Lower lobe of right lung (tissue), 2 donors: ENCODE measurements around the gene SP3. TPM values are rescaled to one million over a fixed set of nuclear protein-coding genes. Genes with fewer than 3 reads are reported as not detected.

Experiments
- ATAC-seq, 2 donors: fragments of 200-7000 bp; cut with Tn5 transposase; one replicate each; pipeline ENCODE4 v1.9.1; 2020 to 2022; ENCODE audit warnings: mild to moderate bottlenecking in 2 of 2, moderate library complexity in 2 of 2
- DNase-seq: peaks from one replicate; pipeline ENCODE4 v3.0.0-alpha.2; 2020
- H3K27ac ChIP-seq: fragments of 200-600 bp; one replicate; pipeline ENCODE4 v1.8.0; 2022
- H3K27me3 ChIP-seq: fragments of 200-600 bp; one replicate; pipeline ENCODE4 v1.8.0; 2022; ENCODE audit warnings: low read depth
- H3K36me3 ChIP-seq: fragments of 200-600 bp; one replicate; pipeline ENCODE4 v1.8.0; 2022; ENCODE audit warnings: mild to moderate bottlenecking
- H3K4me1 ChIP-seq: fragments of 200-600 bp; one replicate; pipeline ENCODE4 v1.8.0; 2022
- H3K4me3 ChIP-seq: fragments of 200-600 bp; one replicate; pipeline ENCODE4 v1.8.0; 2022; ENCODE audit warnings: mild to moderate bottlenecking
- H3K9me3 ChIP-seq: fragments of 200-600 bp; one replicate; pipeline ENCODE4 v1.8.0; 2022
- intact Hi-C: fragments of 100-400 bp; cut with DNase I; formaldehyde crosslinking; loops from one replicate; pipeline ENCODE4 v1.11.0; 2022
- total RNA-seq: library from RNA; stranded (reverse); fragmentation: NEBNext Ultra II Directional; extraction: Animal tissue kit (Norgen Biotek cat#: 25700); gene quantifications from one replicate; pipeline ENCODE4 v1.2.1, GENCODE V29; 2021
- TF ChIP-seq, protein P1 (sequence below): fragments of 200-600 bp; IDR thresholded peaks from one replicate; pipeline ENCODE4 v1.8.0; 2022; ENCODE audit warnings: antibody characterized with exemption, mild to moderate bottlenecking
- donor health status: DM: no; HTN: yes; CAD: no; lungs with severe emphysema.

SP3 gene
- total RNA-seq, 1 donor from 2014 or later = 77.0 TPM

DNA sequence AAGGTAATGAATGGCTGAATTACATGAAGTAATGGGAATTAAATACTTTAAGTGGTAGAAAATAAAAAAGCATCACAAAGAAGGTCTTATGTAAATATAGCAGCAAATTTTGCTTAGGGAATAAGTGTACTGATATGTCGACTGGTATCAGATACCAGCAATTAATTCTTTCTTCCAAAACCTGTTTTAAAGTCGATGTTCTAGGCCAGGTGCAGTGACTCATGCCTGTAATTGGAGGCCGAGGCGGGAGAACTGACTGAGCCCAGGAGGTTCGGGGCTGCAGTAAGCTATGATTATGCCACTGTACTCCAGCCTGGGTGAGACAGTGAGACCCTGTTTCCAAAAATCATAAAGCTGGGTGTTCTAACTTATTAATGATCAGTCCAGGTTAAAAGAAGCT, 30.3 kb downstream of the SP3 start:
- TF ChIP-seq, protein P1, sequence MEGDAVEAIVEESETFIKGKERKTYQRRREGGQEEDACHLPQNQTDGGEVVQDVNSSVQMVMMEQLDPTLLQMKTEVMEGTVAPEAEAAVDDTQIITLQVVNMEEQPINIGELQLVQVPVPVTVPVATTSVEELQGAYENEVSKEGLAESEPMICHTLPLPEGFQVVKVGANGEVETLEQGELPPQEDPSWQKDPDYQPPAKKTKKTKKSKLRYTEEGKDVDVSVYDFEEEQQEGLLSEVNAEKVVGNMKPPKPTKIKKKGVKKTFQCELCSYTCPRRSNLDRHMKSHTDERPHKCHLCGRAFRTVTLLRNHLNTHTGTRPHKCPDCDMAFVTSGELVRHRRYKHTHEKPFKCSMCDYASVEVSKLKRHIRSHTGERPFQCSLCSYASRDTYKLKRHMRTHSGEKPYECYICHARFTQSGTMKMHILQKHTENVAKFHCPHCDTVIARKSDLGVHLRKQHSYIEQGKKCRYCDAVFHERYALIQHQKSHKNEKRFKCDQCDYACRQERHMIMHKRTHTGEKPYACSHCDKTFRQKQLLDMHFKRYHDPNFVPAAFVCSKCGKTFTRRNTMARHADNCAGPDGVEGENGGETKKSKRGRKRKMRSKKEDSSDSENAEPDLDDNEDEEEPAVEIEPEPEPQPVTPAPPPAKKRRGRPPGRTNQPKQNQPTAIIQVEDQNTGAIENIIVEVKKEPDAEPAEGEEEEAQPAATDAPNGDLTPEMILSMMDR = no peak
- H3K4me3 ChIP-seq = no peak overlapping the region
- peaks cover 46% of the 10 kb centered on the region for H3K4me1 ChIP-seq
- ATAC-seq (no peak), DNase-seq (no peak)
- no peak overlapping the region for H3K27ac ChIP-seq
- peaks cover 3% of the 10 kb centered on the region for H3K36me3 ChIP-seq
- intact Hi-C loops = no loop called here
- no peaks in the 10 kb centered on the region for H3K27me3 ChIP-seq
- no peaks in the 10 kb centered on the region for H3K9me3 ChIP-seq

DNA sequence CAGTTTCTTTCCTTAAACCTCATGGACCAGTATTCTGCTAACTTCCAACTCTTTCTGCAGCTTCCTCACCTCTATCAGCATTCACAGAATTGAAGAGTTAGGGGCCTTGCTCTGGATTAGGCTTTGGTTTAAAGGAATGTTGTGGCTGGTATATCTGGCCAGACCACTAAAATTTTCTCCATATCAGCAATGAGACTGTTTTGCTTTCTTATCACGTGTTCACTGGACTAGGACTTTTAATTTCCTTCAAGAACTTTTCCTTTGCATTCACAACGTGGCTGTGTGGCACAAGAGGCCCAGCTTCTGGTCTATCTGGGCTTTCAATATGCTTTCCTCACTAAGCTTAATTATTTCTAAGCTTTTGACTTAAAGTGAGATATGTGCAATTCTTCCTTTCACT, 33.4 kb downstream of the SP3 start:
- TF ChIP-seq, protein P1 = no peak
- H3K4me3 ChIP-seq = no peak overlapping the region
- H3K27me3 ChIP-seq = no peaks in the 10 kb centered on the region
- H3K27ac ChIP-seq = no peak overlapping the region
- ATAC-seq (no peak), DNase-seq (no peak)
- intact Hi-C loops = no loop called here
- H3K9me3 ChIP-seq = no peaks in the 10 kb centered on the region
- peaks cover 31% of the 10 kb centered on the region for H3K4me1 ChIP-seq
- peaks cover 3% of the 10 kb centered on the region for H3K36me3 ChIP-seq

DNA sequence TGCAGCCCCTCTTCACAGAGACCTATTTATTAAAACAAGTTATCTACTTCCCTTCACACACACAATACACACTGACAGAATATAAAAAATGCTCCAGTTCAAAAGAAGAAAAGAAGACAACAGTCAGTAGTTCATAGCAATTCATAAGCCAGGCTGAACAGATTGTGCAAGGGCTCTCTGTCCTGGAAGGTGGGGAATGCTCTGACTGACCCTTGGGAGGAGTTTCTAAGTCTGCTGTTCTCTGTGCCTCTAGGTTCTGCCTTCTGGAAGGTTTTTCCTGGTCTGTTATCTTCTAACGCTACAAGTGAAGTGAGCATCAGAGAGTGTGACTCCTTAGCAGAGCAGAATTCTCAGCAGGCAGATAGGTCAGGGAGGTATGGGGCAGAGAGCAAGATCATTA, 35.7 kb downstream of the SP3 start:
- no peak overlapping the region for H3K27ac ChIP-seq

DNA sequence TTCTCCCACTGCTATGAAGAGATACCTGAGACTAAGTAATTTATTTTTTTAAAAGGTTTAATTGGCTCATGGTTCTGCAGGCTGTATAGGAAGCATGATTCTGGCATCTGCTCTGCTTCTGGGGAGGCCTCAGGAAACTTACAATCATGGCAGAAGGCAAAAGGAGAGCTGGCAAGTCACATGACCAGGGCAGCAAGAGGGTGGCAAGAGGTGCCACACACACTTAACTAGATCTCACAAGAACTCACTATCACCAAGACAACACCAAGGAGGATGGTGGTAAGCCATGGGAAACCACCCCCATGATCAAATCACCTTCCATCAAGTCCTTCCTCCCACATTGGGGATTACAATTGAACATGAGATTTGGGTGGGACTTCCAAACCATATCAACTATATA, 38.3 kb downstream of the SP3 start:
- peaks cover 3% of the 10 kb centered on the region for H3K36me3 ChIP-seq
- intact Hi-C loops = no loop called here
- ATAC-seq (no peak), DNase-seq (no peak)
- no peak overlapping the region for H3K4me3 ChIP-seq
- peaks cover 43% of the 10 kb centered on the region for H3K4me1 ChIP-seq
- H3K27me3 ChIP-seq = no peaks in the 10 kb centered on the region
- no peak overlapping the region for H3K27ac ChIP-seq
- H3K9me3 ChIP-seq = no peaks in the 10 kb centered on the region
- TF ChIP-seq, protein P1 = no peak

More for the DNA sequence above, 35.7 kb downstream of the SP3 start:
- H3K36me3 ChIP-seq = peaks cover 3% of the 10 kb centered on the region
- TF ChIP-seq, protein P1 = no peak
- H3K4me3 ChIP-seq = no peak overlapping the region
- ATAC-seq (no peak), DNase-seq (no peak)
- intact Hi-C loops = no loop called here
- no peaks in the 10 kb centered on the region for H3K9me3 ChIP-seq
- H3K4me1 ChIP-seq = peaks cover 26% of the 10 kb centered on the region
- no peaks in the 10 kb centered on the region for H3K27me3 ChIP-seq

DNA sequence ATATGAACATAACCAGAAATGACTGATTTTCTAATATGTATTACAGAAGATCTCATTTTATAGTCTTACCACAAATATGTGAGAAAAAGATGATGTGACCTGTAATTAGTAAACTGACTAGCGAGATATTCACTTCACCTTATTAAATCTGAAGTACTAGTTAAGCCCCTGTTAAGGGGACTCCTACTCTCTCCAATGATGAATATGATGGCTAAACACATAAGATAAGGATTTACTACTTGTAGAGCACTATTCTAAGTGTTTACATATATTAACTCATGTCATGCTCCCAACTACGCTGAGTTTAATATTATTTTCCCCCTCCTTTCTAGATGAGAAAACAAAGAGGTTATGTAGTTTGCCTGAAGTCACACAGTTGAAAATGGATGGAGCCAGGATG, 40.9 kb downstream of the SP3 start:
- no peak for DNase-seq
- Histone ChIP-seq H3K4me3 (no peak overlapping the region), H3K4me1 (peaks cover 38% of the 10 kb centered on the region), H3K36me3 (no peaks in the 10 kb centered on the region), H3K27me3 (no peaks in the 10 kb centered on the region), H3K27ac (no peak overlapping the region), H3K9me3 (no peaks in the 10 kb centered on the region)
- intact Hi-C loops = no loop called here
- peak in 1 of 2 donors; percentile 29 for ATAC-seq
- TF ChIP-seq, protein P1 = no peak

DNA sequence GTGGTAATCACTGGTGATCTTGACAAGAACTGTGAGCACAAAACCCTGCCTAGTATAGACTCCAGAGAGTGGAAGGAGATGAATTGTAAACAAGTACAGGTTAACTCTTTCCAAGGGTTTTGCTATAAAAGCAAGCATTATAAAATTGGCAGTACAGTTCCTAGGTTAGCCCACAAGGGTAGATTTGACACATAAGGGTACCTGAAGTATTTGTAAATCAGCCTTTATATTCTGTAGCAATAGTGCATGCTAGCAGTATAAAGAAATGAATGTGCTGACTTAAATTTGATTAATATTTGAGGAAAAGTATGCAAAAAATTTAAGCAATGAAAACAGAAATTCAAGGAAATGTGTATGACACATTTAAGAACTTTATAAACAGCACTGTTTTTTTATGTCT, 42.4 kb downstream of the SP3 start:
- intact Hi-C loops = no loop called here
- TF ChIP-seq, protein P1 = no peak
- no peak for ATAC-seq
- H3K4me1 ChIP-seq = peaks cover 39% of the 10 kb centered on the region
- no peaks in the 10 kb centered on the region for H3K9me3 ChIP-seq
- no peaks in the 10 kb centered on the region for H3K27me3 ChIP-seq
- no peak overlapping the region for H3K27ac ChIP-seq
- DNase-seq = no peak
- H3K36me3 ChIP-seq = peaks cover 9% of the 10 kb centered on the region
- no peak overlapping the region for H3K4me3 ChIP-seq
